C4-2B (cell line): ENCODE data around the gene SLC6A8.

ENCODE experiments used
- CTCF ChIP-seq: fragments of 450-650 bp; conservative IDR thresholded peaks from 2 replicates; pipeline ENCODE4 v1.5.1; 2017; ENCODE audit warnings: mild to moderate bottlenecking
- ZFX ChIP-seq: fragments of 450-650 bp; IDR thresholded peaks from 2 replicates; pipeline ENCODE4 v1.6.1; 2017

DNA sequence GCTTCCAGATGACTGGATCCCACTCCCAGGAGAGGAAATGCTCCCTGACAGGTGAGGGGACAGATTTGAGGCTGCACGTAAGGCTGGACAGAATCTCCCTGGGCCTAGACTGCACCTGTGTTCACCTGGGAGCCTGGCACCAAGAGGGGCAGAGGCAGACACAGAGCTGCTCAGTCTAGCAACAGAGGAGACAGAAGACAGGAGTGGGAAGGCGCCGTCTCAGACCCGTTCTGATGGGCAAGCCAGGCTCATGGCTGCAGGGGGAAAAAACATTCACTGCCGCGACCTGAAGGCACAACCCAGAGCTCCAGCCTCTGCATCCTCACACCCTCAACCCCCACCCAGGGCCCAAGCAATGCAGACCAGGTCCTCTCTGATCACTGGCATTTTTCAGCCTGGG lies 19.7 kb downstream of the SLC6A8 start:
- no peak for TF ChIP-seq CTCF
- TF ChIP-seq ZFX = no peak
